Kidney (tissue), 14 donors: Measurements from ENCODE around the gene FEM1A. TPM values are rescaled to one million over a fixed set of nuclear protein-coding genes. Genes with fewer than 3 reads are reported as not detected.
"Not testable (repeated sequence)": the region's sequence is repeated elsewhere in the genome, so short reads cannot be mapped to it uniquely, and the experiment has no call there.

Experiments used
- DNase-seq, 5 donors: peaks; one replicate each; pipeline ENCODE4 v3.0.0-alpha.2; 2013 to 2020
- FAIRE-seq: peaks from 2 replicates; lab custom pipeline; 2012; peaks lifted over from hg19 to GRCh38; lab: Jason Lieb, UNC
- H3K27ac ChIP-seq, 2 donors: one replicate each; pipeline ENCODE4 v1.7.0; 2013; ENCODE audit warnings: low read depth in 2 of 2, low read length in 2 of 2, inconsistent platforms in 1 of 2
- H3K27me3 ChIP-seq: one replicate; pipeline ENCODE4 v1.7.1; 2013; ENCODE audit warnings: low read length, inconsistent platforms; ENCODE audit not compliant: control insufficient read depth, insufficient read depth
- H3K36me3 ChIP-seq, 3 donors: one replicate each; pipeline versions ENCODE4 v1.7.0 to v1.7.1; 2013; ENCODE audit warnings: low read length in 3 of 3, control low read depth in 1 of 3, inconsistent platforms in 1 of 3; ENCODE audit not compliant: insufficient read depth in 3 of 3, control insufficient read depth in 2 of 3
- H3K4me1 ChIP-seq, 3 donors: one replicate each; pipeline versions ENCODE4 v1.7.0 to v1.7.1; 2013; ENCODE audit warnings: low read length in 3 of 3, inconsistent platforms in 1 of 3, low read depth in 1 of 3; ENCODE audit not compliant: control insufficient read depth in 2 of 3, insufficient read depth in 2 of 3
- H3K4me3 ChIP-seq, 3 donors: one replicate each; pipeline versions ENCODE4 v1.7.0 to v1.8.1; 2013; ENCODE audit warnings: low read length in 3 of 3, control low read depth in 1 of 3, inconsistent platforms in 1 of 3
- H3K9ac ChIP-seq, 3 donors: one replicate each; pipeline versions ENCODE4 v1.7.0 to v1.7.1; 2013; ENCODE audit warnings: low read length in 3 of 3, control low read depth in 1 of 3, inconsistent platforms in 1 of 3
- H3K9me3 ChIP-seq, 3 donors: one replicate each; pipeline versions ENCODE4 v1.7.0 to v1.7.1; 2013; ENCODE audit warnings: low read length in 3 of 3, control low read depth in 1 of 3, inconsistent platforms in 1 of 3; ENCODE audit not compliant: control insufficient read depth in 2 of 3, insufficient read depth in 1 of 3
- CTCF ChIP-seq: IDR thresholded peaks from 3 replicates; pipeline ENCODE4 v1.5.1; 2012; ENCODE audit warnings: mild to moderate bottlenecking, moderate library complexity, borderline replicate concordance; ENCODE audit not compliant: insufficient read depth; ENCODE audit errors: extremely low read depth
- intact Hi-C: fragments of 100-400 bp; cut with DNase I; formaldehyde crosslinking; loops from one replicate; pipeline ENCODE4 v1.11.1; 2022
- polyA plus RNA-seq: library from polyadenylated mRNA; stranded (reverse); fragments of 350-450 nt; fragmentation: Illumina TruSeq; extraction: RNeasy Lipid Tissue Mini Kit (QIAGEN cat#74804); gene quantifications from one replicate; pipeline ENCODE4 v1.2.3, GENCODE V29; 2014; ENCODE audit warnings: low read depth, low replicate concordance; ENCODE audit not compliant: insufficient read depth
- total RNA-seq: library from RNA; stranded (reverse); fragmentation: NEBNext Ultra II Directional; extraction: Animal tissue kit (Norgen Biotek cat#: 25700); gene quantifications from one replicate; pipeline ENCODE4 v1.2.1, GENCODE V29; 2021
- donor health status: control.
- donor health status: control.
- donor health status: control.
- donor health status: control.
- donor health status: control.
- donor health status: DM: yes; HTN: yes; CAD: no.
- donor health status: Normal renal cell carcinoma (clear cell type).

The FEM1A gene
- total and polyA plus RNA-seq, 2 donors from 2014 or later: 4.6 to 11.3 TPM

DNA sequence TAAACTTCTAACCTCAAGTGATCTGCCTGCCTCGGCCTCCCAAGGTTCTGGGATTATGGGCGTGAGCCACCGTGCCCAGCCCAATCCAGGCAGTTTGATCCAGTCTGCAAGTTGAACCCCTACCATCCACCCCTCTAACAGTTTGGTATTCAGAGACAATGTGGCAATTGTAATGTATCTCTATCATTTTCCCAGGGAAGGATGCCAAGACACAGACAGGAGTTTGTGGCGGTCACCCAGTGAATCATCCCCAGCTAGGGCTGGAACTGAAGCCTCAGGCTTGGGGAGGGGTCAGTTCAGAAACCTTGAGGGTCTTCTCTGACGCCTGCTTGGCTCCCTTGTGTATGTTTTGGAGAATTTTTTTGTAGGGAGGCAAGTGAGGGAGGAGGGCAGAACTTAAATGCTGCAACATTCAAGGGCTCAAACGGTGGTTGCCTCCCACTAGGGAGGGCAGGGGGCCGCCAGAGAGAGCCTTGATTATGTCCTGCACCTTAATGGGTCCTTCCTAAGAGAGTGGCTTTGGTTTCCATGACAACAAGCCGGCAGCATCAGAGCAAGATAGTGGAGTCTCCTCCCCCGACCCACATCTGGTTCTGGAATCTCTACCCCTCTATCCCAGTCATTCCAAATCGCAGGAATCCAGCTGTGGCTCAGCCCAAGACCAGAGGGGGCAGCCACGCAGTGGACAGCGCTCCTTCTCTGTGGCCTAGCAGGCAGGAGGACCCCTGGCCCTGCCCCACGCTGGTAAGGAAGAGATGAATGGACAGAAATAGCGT is 14.9 kb upstream of the FEM1A start:
- Histone ChIP-seq H3K27me3 (no peaks in the 10 kb centered on the region), H3K27ac (no peak overlapping the region), H3K36me3 (no peaks in the 10 kb centered on the region), H3K9me3 (peaks cover 0 to 3% (median 0%) of the 10 kb centered on the region in 3 donors), H3K4me3 (no peak overlapping the region), H3K9ac (no peak overlapping the region), H3K4me1 (no peaks in the 10 kb centered on the region)
- TF ChIP-seq CTCF: no peak
- DNase-seq: no peak
- intact Hi-C loops: no loop called here
- FAIRE-seq: no peak

DNA sequence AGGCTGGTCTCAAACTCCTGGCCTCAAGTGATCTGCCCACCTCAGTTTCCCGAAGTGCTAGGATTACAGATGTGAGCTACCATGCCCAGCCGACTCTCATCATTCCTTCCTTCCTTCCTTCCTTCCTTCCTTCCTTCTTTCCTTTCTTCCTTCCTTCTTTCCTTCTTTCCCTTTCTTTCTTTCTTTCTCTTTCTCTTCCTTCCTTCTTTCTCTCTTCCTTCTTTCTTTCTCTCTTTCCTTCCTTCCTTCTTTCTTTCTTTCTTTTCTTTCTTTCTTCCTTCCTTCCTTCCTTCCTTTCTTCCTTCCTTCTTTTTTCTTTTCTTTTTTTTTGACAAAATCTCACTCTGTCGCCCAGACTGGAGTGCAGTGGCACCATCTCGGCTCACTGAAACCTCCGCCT is 13.4 kb upstream of the FEM1A start:
- H3K9me3 ChIP-seq, FAIRE-seq, H3K27ac ChIP-seq, intact Hi-C loops, H3K27me3 ChIP-seq, DNase-seq, H3K36me3 ChIP-seq, H3K4me1 ChIP-seq, H3K4me3 ChIP-seq, H3K9ac ChIP-seq: not testable (repeated sequence)

DNA sequence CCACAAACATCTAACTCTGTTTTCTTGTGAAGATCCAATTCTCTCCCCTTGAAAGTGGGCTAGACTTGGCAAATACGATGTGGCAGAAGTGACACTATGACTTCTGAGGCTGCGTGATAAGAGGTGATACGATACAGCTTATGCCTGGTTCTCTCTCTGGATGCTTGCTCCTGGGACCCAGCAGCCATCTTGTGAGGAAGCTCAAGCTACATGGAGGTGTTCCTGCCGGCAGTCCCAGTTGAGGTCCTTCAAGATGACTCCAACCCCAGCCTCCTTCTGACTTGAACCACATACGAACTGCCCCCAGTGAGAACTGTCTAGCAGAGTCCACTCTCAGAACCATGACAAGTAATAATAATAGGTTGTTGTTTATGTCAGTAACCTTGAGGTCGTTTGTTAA is 10.7 kb upstream of the FEM1A start:
- Histone ChIP-seq H3K27me3 (no peaks in the 10 kb centered on the region), H3K9me3 (peaks cover 0 to under 1% (median 0%) of the 10 kb centered on the region in 3 donors), H3K27ac (no peak overlapping the region), H3K4me1 (no peaks in the 10 kb centered on the region), H3K4me3 (no peak overlapping the region), H3K36me3 (no peaks in the 10 kb centered on the region), H3K9ac (no peak overlapping the region)
- no peak for FAIRE-seq
- intact Hi-C loops: no loop called here
- no peak for TF ChIP-seq CTCF
- DNase-seq: no peak

DNA sequence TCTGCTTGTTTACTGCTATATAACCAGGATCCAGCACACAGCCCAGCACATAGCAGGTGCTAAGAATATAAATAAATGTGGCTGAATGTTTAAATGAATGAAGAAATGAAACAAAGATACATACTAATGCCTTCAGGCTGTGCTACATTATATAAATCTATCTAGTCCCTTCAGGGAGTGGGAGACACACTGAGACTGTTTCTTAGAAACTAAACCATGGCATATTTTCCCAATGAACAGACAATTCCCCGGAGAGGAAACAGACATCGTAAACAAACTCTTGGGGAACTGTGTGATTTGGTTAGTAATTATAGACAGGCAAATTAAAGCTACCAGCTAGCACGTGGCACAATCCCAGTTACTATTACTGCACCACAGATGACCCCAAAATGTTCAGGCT is 9.7 kb upstream of the FEM1A start:
- Histone ChIP-seq H3K27me3 (no peaks in the 10 kb centered on the region), H3K9me3 (no peaks in the 10 kb centered on the region), H3K27ac (no peak overlapping the region), H3K4me3 (no peak overlapping the region), H3K36me3 (no peaks in the 10 kb centered on the region), H3K9ac (no peak overlapping the region), H3K4me1 (no peaks in the 10 kb centered on the region)
- FAIRE-seq: no peak
- no peak for TF ChIP-seq CTCF
- intact Hi-C loops: no loop called here
- no peak for DNase-seq

GRCh38 chr19:4786412-4787016 is 5.0 kb upstream of the FEM1A start:
- not testable (repeated sequence) for H3K27me3 ChIP-seq, H3K27ac ChIP-seq, H3K4me1 ChIP-seq, H3K9ac ChIP-seq, FAIRE-seq, DNase-seq, H3K36me3 ChIP-seq, H3K9me3 ChIP-seq, H3K4me3 ChIP-seq
- intact Hi-C loops: loop anchor here (5.0 kb wide), 1 partner anchor 49 kb away; no protein-coding TSS in a partner anchor
